Psoas muscle (tissue), 8 donors: ENCODE data around the gene UQCRQ. TPM values are rescaled to one million over a fixed set of nuclear protein-coding genes. Genes with fewer than 3 reads are reported as not detected.
"Not testable (repeated sequence)": the region's sequence is repeated elsewhere in the genome, so short reads cannot be mapped to it uniquely, and the experiment has no call there.

ENCODE experiments used
- ATAC-seq, 4 donors: fragments of 200-7000 bp; cut with Tn5 transposase; one replicate each; pipeline ENCODE4 v1.9.1; 2020; ENCODE audit warnings: moderate library complexity in 3 of 4, mild to moderate bottlenecking in 2 of 4
- DNase-seq, 2 donors: peaks; one replicate each; pipeline ENCODE4 v3.0.0-alpha.2; 2020
- H3K27ac ChIP-seq: fragments of 200-600 bp; one replicate; pipeline ENCODE4 v1.8.0; 2022
- H3K27me3 ChIP-seq, 3 donors: fragments of 200-600 bp in 1 of 3; one replicate each; pipeline versions ENCODE4 v1.6.1 to v1.8.0; 2013 to 2022; ENCODE audit warnings: low read length in 2 of 3, mild to moderate bottlenecking in 2 of 3, moderate library complexity in 1 of 3; ENCODE audit not compliant: insufficient read depth in 3 of 3
- H3K36me3 ChIP-seq, 2 donors: fragments of 200-600 bp in 1 of 2; one replicate each; pipeline versions ENCODE4 v1.6.1 to v1.8.0; 2013 to 2022; ENCODE audit warnings: low read depth in 1 of 2, mild to moderate bottlenecking in 1 of 2, moderate library complexity in 1 of 2; ENCODE audit not compliant: insufficient read depth in 1 of 2
- H3K4me1 ChIP-seq: fragments of 200-600 bp; one replicate; pipeline ENCODE4 v1.8.0; 2022
- H3K4me3 ChIP-seq: fragments of 200-600 bp; one replicate; pipeline ENCODE4 v1.8.0; 2022; ENCODE audit warnings: mild to moderate bottlenecking
- H3K9me3 ChIP-seq: fragments of 200-600 bp; one replicate; pipeline ENCODE4 v1.8.0; 2022
- WGBS, 3 donors: extraction: QIAGEN DNeasy Blood & Tissue Kit; methylation state at CpG; one replicate each; pipeline versions ENCODE4 v1.1.6 to v1.1.7; 2013; 5-methylcytosine and 5-hydroxymethylcytosine counted together
- intact Hi-C, 2 donors: fragments of 100-400 bp; cut with DNase I; formaldehyde crosslinking; loops; one replicate each; pipeline versions ENCODE4 v1.11.0 to v1.14.2; 2022
- polyA plus RNA-seq, 3 donors: library from polyadenylated mRNA; stranded (reverse); fragments of 200-250 nt; gene quantifications; one replicate each; pipeline ENCODE4 v1.2.3, GENCODE V29; 2013
- total RNA-seq, 4 donors: library from RNA; stranded (reverse); fragmentation: NEBNext Ultra II Directional in 2 of 4; extraction: Animal tissue kit (Norgen Biotek cat#: 25700) in 2 of 4; gene quantifications; one replicate each; pipeline versions ENCODE4 v1.2.1 to v1.2.4, GENCODE V29; 2021 to 2023
- TF ChIP-seq, protein P1 (sequence below): fragments of 200-600 bp; IDR thresholded peaks from one replicate; pipeline ENCODE4 v1.8.0; 2022; ENCODE audit warnings: antibody characterized with exemption
- donor health status: healthy with polysubstance abuse.
- donor health status: DM: no; HTN: no; CAD: no; lungs with moderate emphysema.
- donor health status: Bipolar disorder and iron deficiency.
- donor health status: healthy.
- donor health status: DM: yes; HTN: yes; CAD: no.
- donor health status: DM: no; HTN: no; CAD: no.
- donor health status: DM: no; HTN: no; CAD: no.
- donor health status: DM: yes; HTN: yes; CAD: no.

UQCRQ gene
- total and polyA plus RNA-seq, 7 donors, result 649 to 985 (median 866) TPM

DNA sequence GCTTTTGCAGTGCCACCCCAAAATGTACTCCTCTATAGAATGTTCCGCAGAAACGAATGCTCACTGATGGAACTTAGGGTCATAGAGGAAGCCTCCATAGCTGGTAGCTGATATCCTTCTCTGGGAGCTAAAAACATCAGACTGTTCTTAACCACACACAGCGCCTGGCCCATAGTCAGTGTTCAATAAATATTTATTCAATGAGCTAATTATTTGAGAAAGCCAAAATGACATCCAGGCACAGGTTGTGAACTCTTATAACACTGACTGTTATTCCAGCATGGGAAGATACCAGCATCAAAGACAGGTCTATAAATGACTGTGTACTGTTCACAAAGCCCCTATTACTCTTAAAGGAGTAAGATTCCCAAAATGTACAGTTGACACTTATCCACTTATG is 13.1 kb upstream of the UQCRQ start:
- Histone ChIP-seq H3K27ac (no peak overlapping the region), H3K9me3 (no peaks in the 10 kb centered on the region)

DNA sequence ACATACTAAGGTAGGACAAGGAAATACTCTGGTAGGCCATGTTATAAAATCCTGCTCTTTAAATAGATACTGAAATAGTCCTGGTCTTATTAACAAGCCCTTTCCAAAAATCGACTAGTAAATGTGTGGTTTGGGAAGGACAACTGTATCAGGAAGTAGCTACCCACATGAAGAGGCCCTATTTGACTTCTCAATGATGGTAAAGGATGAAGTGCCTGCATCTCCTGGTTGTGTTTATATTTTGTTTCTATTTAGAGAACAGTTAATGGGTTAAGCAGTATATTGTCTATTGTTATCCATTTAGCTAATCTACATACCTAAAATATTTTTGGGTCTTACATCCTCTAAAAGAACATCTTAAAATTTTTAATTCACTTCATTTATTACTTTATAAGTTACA is 12.7 kb upstream of the UQCRQ start:
- DNase-seq (no peak), ATAC-seq (no peak)
- Histone ChIP-seq H3K27me3 (no peaks in the 10 kb centered on the region), H3K9me3 (no peaks in the 10 kb centered on the region), H3K4me1 (no peaks in the 10 kb centered on the region), H3K27ac (no peak overlapping the region), H3K4me3 (no peak overlapping the region), H3K36me3 (no peaks in the 10 kb centered on the region)
- whole genome bisulfite sequencing, 3 donors, result 42 to 84% (median 64%) methylated on average over 1 of the region's 1 CpG
- TF ChIP-seq, protein P1, sequence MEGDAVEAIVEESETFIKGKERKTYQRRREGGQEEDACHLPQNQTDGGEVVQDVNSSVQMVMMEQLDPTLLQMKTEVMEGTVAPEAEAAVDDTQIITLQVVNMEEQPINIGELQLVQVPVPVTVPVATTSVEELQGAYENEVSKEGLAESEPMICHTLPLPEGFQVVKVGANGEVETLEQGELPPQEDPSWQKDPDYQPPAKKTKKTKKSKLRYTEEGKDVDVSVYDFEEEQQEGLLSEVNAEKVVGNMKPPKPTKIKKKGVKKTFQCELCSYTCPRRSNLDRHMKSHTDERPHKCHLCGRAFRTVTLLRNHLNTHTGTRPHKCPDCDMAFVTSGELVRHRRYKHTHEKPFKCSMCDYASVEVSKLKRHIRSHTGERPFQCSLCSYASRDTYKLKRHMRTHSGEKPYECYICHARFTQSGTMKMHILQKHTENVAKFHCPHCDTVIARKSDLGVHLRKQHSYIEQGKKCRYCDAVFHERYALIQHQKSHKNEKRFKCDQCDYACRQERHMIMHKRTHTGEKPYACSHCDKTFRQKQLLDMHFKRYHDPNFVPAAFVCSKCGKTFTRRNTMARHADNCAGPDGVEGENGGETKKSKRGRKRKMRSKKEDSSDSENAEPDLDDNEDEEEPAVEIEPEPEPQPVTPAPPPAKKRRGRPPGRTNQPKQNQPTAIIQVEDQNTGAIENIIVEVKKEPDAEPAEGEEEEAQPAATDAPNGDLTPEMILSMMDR, result no peak
- intact Hi-C loops, result no loop called here

More for the DNA sequence above, 13.1 kb upstream of the UQCRQ start:
- H3K36me3 ChIP-seq, result no peaks in the 10 kb centered on the region
- H3K4me3 ChIP-seq, result no peak overlapping the region
- no peaks in the 10 kb centered on the region for H3K27me3 ChIP-seq
- H3K4me1 ChIP-seq, result no peaks in the 10 kb centered on the region
- no peak for DNase-seq
- intact Hi-C loops, result no loop called here
- no peak for ATAC-seq
- WGBS, 3 donors, result 91 to 95% (median 93%) methylated on average over 3 of the region's 3 CpGs
- TF ChIP-seq, protein P1, result no peak

DNA sequence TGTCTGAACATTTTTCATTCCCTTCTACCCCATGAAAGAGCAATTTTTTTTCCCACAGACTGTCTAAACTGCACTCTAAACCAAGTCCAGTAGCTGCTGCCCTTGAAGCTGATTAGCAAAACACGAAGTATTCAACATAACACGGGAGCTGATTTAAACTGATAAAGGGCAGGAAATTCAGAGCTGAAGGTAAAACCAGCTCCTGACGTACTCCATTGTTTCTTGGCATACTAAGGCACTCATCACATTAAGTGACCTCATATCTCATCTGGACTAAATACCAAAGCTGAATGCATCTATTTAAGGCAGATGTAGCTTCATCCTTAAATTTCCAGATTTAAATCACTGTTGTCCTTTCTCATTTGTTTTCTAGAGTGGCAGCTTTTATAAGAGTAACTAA is 12.1 kb upstream of the UQCRQ start:
- no peaks in the 10 kb centered on the region for H3K9me3 ChIP-seq
- TF ChIP-seq, protein P1, result no peak
- H3K4me3 ChIP-seq, result no peak overlapping the region
- no peak for DNase-seq
- intact Hi-C loops, result no loop called here
- WGBS, 3 donors, result 38 to 49% (median 42%) methylated on average over 3 of the region's 3 CpGs
- H3K27ac ChIP-seq, result no peak overlapping the region
- no peaks in the 10 kb centered on the region for H3K36me3 ChIP-seq
- H3K27me3 ChIP-seq, result no peaks in the 10 kb centered on the region
- ATAC-seq, result no peak
- no peaks in the 10 kb centered on the region for H3K4me1 ChIP-seq

DNA sequence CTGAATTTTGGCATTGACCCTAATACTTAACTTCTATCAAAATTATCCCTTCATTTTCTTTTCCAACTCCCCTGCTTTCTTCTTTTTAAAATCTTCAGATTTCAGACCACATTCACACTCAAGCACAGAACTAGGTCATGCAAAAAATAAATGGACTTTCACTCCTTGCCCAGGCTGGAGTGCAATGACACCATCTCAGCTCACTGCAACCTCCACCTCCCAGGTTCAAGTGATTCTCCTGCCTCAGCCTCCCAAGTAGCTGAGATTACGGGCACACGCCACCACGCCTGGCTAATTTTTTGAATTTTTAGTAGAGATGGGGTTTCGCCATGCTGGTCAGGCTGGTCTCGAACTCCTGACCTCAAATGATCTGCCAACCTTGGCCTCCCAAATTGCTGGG is 11.4 kb upstream of the UQCRQ start:
- ATAC-seq, H3K27me3 ChIP-seq, intact Hi-C loops, H3K9me3 ChIP-seq, H3K36me3 ChIP-seq, DNase-seq, H3K4me1 ChIP-seq, H3K27ac ChIP-seq, H3K4me3 ChIP-seq: not testable (repeated sequence)
- 93 to 96% (median 95%) methylated on average over 5 of the region's 5 CpGs for WGBS, 3 donors

DNA sequence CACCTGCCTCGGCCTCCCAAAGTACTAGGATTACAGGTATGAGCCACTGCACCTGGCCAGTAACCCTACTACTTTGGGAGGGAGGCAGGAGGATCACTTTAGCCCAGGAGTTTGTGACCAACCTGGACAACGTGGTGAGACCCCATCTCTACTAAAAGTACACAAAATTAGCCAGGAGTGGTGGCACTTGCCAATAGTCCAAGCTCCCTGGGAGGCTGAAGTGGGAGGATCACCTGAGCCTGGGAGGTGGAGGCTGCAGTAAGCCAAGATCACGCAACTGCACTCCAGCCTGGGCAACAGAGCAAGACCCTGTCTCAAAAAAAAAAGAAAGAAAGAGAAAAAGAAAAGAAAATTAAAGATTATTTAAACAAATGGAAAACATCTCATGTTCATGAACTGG is 10.4 kb upstream of the UQCRQ start:
- H3K36me3 ChIP-seq, result no peaks in the 10 kb centered on the region
- no peaks in the 10 kb centered on the region for H3K4me1 ChIP-seq
- DNase-seq (no peak), ATAC-seq (no peak)
- no peaks in the 10 kb centered on the region for H3K9me3 ChIP-seq
- no peaks in the 10 kb centered on the region for H3K27me3 ChIP-seq
- WGBS, 3 donors, result 80 to 86% (median 86%) methylated on average over 3 of the region's 3 CpGs
- TF ChIP-seq, protein P1, result no peak
- no peak overlapping the region for H3K27ac ChIP-seq
- no peak overlapping the region for H3K4me3 ChIP-seq
- intact Hi-C loops, result no loop called here
